BJ (cell line): ENCODE data around the gene ARHGAP4. TPM values are rescaled to one million over a fixed set of nuclear protein-coding genes. Genes with fewer than 3 reads are reported as not detected.

Experiments
- CTCF ChIA-PET: fragments of 350-600 bp; formaldehyde crosslinking; extraction: SDS; loops from one replicate; lab custom pipeline; 2021; ENCODE audit warnings: antibody characterized with exemption, inconsistent platforms; lab: Yijun Ruan, JAX
- POLR2A ChIA-PET: fragments of 300-600 bp; sonication (Branson Sonifier 250); formaldehyde crosslinking; extraction: SDS; loops from one replicate; lab custom pipeline; 2021; ENCODE audit warnings: antibody characterized with exemption; lab: Charles Lee
- DNase-seq: peaks from one replicate; pipeline ENCODE4 v3.0.0-alpha.2; 2011; ENCODE audit warnings: low read depth
- H3K27me3 ChIP-seq: 2 replicates; pipeline ENCODE4 v1.6.0; 2011; ENCODE audit warnings: low read length; ENCODE audit not compliant: control insufficient read depth, insufficient read depth
- H3K36me3 ChIP-seq: 2 replicates; pipeline ENCODE4 v1.5.1; 2011; ENCODE audit warnings: low read length; ENCODE audit not compliant: control insufficient read depth, insufficient read depth
- H3K4me3 ChIP-seq: 2 replicates; pipeline ENCODE4 v1.5.1; 2011; ENCODE audit warnings: low read depth, mild to moderate bottlenecking, control low read depth, low read length
- CTCF ChIP-seq: IDR thresholded peaks from 2 replicates; pipeline ENCODE4 v1.5.1; 2011; ENCODE audit warnings: low read depth, mild to moderate bottlenecking, control low read depth, inconsistent platforms, low read length, moderate library complexity; ENCODE audit not compliant: insufficient read depth
- polyA plus RNA-seq: library from polyadenylated mRNA; depleted of rRNA; stranded (reverse); fragments of >200 nt; gene quantifications from 2 replicates; pipeline ENCODE4 v1.2.3, GENCODE V29; 2011; rRNA removed

Gene ARHGAP4
- polyA plus RNA-seq, 1 experiment, result 0.82 TPM

GRCh38 chrX:153863251-153863991, 62.6 kb downstream of the ARHGAP4 start:
- POLR2A ChIA-PET, result no interaction called here
- CTCF ChIA-PET, result no interaction called here
- DNase-seq, result no peak
- no peak for TF ChIP-seq CTCF
- H3K4me3 ChIP-seq, result no peak overlapping the region
- H3K27me3 ChIP-seq, result no peaks in the 10 kb centered on the region
- H3K36me3 ChIP-seq, result peaks cover 1% of the 10 kb centered on the region

GRCh38 chrX:153862369-153863250, 63.5 kb downstream of the ARHGAP4 start:
- no peak for TF ChIP-seq CTCF
- DNase-seq, result no peak
- CTCF ChIA-PET, result no interaction called here
- H3K27me3 ChIP-seq, result no peaks in the 10 kb centered on the region
- H3K4me3 ChIP-seq, result no peak overlapping the region
- peaks cover 1% of the 10 kb centered on the region for H3K36me3 ChIP-seq
- POLR2A ChIA-PET, result no interaction called here

- H3K27me3 ChIP-seq, result no peaks in the 10 kb centered on the region
- ChIA-PET POLR2A (no interaction called here), CTCF (no interaction called here)
- TF ChIP-seq CTCF, result no peak
- H3K4me3 ChIP-seq, result no peak overlapping the region
- DNase-seq, result no peak
- peaks cover 1% of the 10 kb centered on the region for H3K36me3 ChIP-seq
Measured at GRCh38 chrX:153861733-153862310, 64.2 kb downstream of the ARHGAP4 start.

GRCh38 chrX:153861151-153861550, 64.9 kb downstream of the ARHGAP4 start:
- Histone ChIP-seq H3K36me3 (peaks cover 1% of the 10 kb centered on the region), H3K4me3 (no peak overlapping the region), H3K27me3 (no peaks in the 10 kb centered on the region)
- ChIA-PET CTCF (no interaction called here), POLR2A (no interaction called here)
- TF ChIP-seq CTCF, result no peak
- DNase-seq, result no peak

Other genes with a start within 250 kb of the ARHGAP4 start
- 8.3 and 11.9 TPM in 2 replicates for gene SLC6A8, start 238.3 kb downstream of the ARHGAP4 start, polyA plus RNA-seq
- 204 and 222 TPM in 2 replicates for gene BCAP31, start 201.9 kb downstream of the ARHGAP4 start, polyA plus RNA-seq
- 4.3 and 9.2 TPM in 2 replicates for gene ABCD1, start 201.4 kb downstream of the ARHGAP4 start, polyA plus RNA-seq
- gene PLXNB3, start 162.0 kb downstream of the ARHGAP4 start, polyA plus RNA-seq, result 4.7 and 8.2 TPM in 2 replicates
- gene SRPK3, start 145.2 kb downstream of the ARHGAP4 start, polyA plus RNA-seq, result 0.44 and 1.1 TPM in 2 replicates
- gene IDH3G, start 131.9 kb downstream of the ARHGAP4 start, polyA plus RNA-seq, result 52.8 and 99.2 TPM in 2 replicates
- 455 and 598 TPM in 2 replicates for gene SSR4, start 131.6 kb downstream of the ARHGAP4 start, polyA plus RNA-seq
- 0.49 and 0.82 TPM in 2 replicates for gene PDZD4, start 95.7 kb downstream of the ARHGAP4 start, polyA plus RNA-seq
- gene L1CAM, start 40.1 kb downstream of the ARHGAP4 start, polyA plus RNA-seq, result 23.5 and 62.0 TPM in 2 replicates
- gene AVPR2, start 21.6 kb downstream of the ARHGAP4 start, polyA plus RNA-seq, result not detected in 2 replicates
- gene NAA10, start 8.8 kb upstream of the ARHGAP4 start, polyA plus RNA-seq, result 61.4 and 76.0 TPM in 2 replicates
- 0.36 and 0.43 TPM in 2 replicates for gene RENBP, start 18.4 kb upstream of the ARHGAP4 start, polyA plus RNA-seq
- gene HCFC1, start 45.6 kb upstream of the ARHGAP4 start, polyA plus RNA-seq, result 2.5 and 3.3 TPM in 2 replicates
- gene TMEM187, start 46.5 kb upstream of the ARHGAP4 start, polyA plus RNA-seq, result 6.0 and 8.7 TPM in 2 replicates
- gene IRAK1, start 93.6 kb upstream of the ARHGAP4 start, polyA plus RNA-seq, result 33.4 and 42.6 TPM in 2 replicates
- gene MECP2, start 171.5 kb upstream of the ARHGAP4 start, polyA plus RNA-seq, result 10.9 and 11.9 TPM in 2 replicates
- not detected in 2 replicates for gene OPN1LW, start 218.0 kb upstream of the ARHGAP4 start, polyA plus RNA-seq